Measurements from ENCODE around the gene SYT12.

The SYT12 gene

DNA sequence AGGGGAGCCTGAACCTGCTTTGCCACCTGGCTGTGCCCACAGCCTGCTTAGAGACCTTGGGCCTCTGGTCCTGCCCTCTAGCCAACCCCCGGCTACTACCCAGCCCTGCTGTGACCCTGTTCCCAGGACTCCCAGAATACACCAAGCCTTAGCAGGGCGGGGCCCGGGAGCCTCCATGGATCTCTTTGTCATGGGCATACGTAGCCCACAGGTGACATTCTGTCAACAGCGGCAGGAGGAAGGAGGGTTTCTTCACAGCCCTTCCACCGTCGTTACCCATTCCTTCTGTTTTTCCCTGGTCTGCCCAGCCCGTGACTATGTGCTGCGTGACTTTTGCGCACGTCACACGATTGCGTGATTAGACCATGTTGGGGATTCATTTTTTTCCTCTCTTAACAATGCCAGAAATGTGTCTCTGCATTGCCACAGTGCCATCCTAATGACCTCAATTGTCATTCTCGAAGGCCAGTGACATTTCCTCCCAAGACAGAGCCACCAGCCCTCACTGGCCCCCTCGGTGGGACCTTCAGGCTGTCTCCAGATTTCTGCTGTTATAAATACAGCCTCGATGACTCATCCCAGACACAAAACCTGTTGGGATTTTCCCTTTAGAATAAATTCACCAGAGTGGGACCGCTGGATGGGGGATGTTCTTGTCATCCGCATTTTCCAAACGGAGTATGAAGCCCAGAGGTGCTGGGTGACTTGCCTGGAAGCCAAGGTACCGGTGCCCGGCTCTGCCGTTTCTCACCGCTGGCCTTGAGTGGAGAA, 9.0 kb downstream of the SYT12 start:
- DNase-seq, result no peak

DNA sequence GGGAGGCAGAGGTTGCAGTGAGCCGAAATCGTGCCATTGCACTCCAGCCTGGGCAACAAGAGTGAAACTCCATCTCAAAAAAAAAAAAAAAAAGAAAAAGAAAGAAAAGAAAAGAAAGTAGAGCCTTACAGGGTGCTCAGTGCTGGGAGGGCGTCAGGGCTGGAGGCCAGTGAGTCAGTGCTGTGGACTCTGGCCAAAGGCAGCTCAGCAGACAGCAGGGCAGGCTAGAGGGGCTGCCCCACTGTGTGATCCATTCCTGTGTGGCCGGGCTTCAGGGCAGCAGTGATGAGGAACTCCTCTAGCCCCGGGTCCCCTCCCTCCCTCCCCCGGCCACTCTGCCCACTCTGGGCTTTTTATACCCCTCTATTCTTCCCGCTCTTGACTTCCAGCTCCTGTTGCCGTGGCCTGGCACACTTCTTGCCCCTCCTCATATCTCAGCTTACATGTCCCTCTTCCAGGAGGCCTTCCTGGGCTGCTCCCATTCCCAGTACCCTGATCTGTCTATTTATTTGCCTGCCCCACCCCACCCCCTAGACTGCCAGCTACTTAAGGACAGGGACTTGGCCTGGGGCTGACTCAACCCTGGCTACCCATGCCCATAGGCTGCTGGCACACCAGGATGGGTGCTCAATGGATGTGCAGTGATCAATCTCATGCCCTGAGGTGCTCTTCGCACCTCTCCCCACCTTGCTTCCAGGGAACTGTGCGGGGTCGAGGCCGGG, 10.1 kb downstream of the SYT12 start:
- DNase-seq, result no peak

GRCh38 chr11:67033661-67034166, 10.8 kb downstream of the SYT12 start:
- DNase-seq, result no peak

DNA sequence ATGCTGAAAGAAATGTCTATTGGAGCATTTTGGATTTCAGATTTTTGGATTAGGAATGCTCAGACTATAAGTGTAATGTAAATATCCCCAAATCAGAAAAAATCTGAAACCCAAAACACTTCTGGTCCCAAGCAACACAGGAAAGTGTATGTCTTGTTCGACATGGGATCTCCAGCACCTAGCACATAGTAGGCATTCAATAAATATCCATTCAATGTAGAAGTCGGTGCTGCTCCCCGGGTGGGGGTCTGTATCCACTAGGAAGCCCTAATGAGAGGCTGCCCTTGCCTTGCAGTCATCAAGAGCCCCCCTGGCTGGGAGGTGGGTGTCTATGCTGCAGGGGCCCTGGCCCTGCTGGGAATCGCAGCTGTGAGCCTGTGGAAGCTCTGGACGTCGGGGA, 11.4 kb downstream of the SYT12 start:
- no peak for DNase-seq

DNA sequence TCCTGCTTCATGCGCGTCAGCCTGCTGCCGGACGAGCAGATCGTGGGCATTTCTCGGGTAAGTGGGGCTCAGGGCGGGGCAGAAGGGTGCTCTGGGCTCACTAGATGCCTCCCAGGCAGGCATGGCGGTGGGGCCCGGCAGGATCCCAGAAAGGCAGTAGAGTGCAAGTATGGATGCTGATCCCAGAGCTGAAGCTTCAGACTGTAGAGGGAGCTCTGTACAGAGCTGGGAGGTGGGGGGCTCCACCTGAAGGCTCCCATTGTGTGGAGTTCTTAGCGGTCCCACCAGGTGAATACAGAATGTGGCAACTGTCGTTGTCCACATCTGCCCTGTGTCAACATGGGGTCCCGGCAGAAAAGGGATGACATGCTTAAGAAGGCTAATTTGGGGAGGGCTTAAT, 17.2 kb downstream of the SYT12 start:
- no peak for DNase-seq

- DNase-seq, result no peak
Observed at GRCh38 chr11:67041602-67042001, 18.7 kb downstream of the SYT12 start.

DNA sequence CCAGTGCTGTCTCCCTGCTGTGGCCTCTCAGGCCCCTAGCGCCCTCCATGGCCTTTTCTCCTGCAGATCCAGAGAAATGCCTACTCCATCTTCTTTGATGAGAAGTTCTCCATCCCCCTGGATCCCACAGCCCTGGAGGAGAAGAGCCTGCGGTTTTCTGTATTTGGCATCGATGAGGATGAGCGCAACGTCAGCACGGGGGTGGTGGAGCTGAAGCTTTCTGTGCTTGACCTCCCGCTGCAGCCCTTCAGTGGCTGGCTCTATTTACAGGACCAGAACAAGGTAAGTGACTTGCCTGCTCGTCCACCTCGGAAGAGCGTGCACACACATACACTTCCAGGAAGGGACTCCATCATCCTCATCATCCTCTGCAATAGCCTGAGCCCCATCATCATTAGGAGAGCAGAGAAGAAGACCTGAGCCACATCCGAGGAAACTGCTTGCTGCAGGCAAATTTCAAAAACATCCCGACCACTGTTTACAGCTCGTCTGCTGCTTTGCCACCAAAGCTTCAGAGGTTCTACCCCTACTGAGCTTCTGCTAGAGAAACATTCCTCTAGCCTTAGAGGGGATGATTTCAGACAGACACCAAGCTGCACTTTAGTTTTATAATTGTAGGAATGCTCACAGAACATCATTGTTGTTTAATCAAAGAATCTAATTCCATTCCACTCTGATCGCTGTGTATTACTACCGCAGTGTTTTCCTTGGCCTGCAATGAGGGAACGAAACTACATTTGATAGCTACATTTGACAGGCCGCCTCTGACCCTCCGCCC, 20.8 kb downstream of the SYT12 start:
- DNase-seq, result no peak

DNA sequence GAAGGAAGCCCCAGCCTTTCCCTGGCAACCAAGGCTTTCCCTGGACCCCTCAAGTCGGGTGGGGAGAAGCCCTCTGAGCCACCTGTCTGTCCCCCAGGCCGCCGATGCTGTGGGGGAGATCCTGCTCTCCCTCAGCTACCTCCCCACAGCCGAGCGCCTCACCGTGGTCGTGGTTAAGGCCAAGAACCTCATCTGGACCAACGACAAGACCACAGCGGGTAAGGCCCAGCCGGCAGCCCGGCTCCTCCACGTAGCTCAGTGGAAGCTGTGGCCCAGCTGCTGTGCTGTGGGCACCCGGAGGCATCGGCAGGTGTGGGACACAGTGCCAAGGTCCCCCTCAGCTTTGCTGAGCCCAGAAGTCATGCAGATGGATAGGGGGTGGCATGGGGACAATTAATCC, 21.6 kb downstream of the SYT12 start:
- DNase-seq, result no peak

GRCh38 chr11:67045314-67045713, 22.4 kb downstream of the SYT12 start:
- DNase-seq, result no peak

GRCh38 chr11:67048515-67049130, 25.7 kb downstream of the SYT12 start:
- no peak for DNase-seq

- DNase-seq, result no peak
Observed at GRCh38 chr11:67050139-67050538, 27.2 kb downstream of the SYT12 start.

GRCh38 chr11:67051180-67051893, 28.4 kb downstream of the SYT12 start:
- DNase-seq, result no peak

GRCh38 chr11:67051945-67052488, 29.1 kb downstream of the SYT12 start:
- DNase-seq, result no peak

GRCh38 chr11:67052891-67053290, 30.0 kb downstream of the SYT12 start:
- DNase-seq, result no peak

GRCh38 chr11:67053896-67054329, 31.0 kb downstream of the SYT12 start:
- no peak for DNase-seq

DNA sequence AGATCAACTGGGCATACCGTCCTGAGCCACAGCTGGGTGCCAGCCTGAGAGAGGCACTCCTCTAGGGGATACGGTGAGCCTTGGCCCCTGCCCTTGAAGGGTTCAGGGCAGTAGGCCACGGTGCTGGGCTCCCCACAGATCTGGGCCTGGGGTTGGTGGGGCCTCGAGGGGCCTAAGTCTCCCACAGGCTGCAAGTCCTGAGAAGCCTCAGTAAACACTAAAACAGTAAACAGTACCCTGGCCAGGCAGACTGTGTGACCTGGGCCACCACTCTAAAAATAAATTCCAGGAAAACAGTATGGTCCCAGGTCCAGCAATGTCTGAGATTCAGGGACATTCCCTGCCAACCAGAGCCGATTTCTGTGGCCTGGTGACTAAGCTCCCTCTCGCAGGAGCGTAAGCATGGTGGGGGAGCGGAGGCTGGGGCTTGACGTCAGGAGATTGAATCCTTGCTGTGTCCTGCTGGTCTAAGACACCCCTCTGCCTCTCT, 31.5 kb downstream of the SYT12 start:
- no peak for DNase-seq

- DNase-seq, result no peak
Observed at GRCh38 chr11:67054836-67055523, 32.0 kb downstream of the SYT12 start.

DNA sequence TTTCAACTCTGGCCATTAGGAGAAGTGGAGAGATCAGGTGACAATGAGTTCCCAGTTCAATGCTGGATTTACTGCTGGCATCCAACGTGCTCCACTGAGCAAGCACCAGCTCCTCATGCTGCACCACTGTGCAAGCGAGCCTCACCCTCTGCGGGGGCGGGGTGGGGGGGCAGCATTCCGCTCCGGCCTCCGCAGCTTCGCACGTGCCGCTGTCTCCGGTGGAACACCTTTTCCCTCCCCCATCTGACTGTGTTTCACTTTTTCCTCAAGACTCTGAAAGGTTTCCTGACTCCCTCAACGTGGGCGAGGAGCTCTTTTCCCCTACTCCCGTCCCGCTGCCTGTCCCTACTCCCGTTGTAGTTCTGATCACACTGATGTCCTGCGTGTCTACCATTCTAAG, 32.9 kb downstream of the SYT12 start:
- no peak for DNase-seq

GRCh38 chr11:67056267-67057204, 33.6 kb downstream of the SYT12 start, which contains the start of gene RHOD:
Gene RHOD (plus strand): TSS chr11:67056847. CDS start chr11:67056903, 56 bp downstream.
- no peak for DNase-seq

DNA sequence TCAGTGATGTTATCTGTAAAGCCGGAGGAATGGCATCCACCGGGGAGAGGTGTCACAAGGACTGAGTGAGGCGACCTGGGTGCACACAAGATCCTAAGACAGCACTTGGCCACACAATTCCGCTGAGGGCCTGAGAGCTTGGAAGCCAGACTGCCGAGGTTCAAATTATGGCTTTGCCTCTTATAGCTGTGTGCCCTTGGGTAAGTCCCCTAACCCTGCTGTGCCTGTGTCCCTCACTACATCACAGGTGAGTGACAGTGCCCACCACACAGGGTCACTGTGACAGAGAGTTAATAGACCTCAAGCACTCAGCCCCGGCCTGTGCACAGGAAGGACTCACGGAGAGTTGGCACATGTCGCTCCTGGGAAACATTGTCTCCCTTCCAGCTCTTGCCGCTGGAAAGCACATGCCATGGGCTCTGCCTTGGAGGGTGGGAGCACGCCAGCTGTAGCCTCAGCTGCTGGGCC, 34.3 kb downstream of the SYT12 start:
- DNase-seq, result no peak
